LNCaP clone FGC (cell line): ENCODE measurements around the gene EML1.

Experiments used
- DNase-seq: peaks from one replicate; pipeline ENCODE4 v3.0.0-alpha.2; 2011; ENCODE audit warnings: low read depth
- H3K4me3 ChIP-seq: 2 replicates; pipeline ENCODE4 v1.5.1; 2011; ENCODE audit warnings: mild to moderate bottlenecking, low read depth, low read length, control low read depth
- TF ChIP-seq, protein P1 (sequence below): IDR thresholded peaks from 2 replicates; pipeline ENCODE4 v1.5.1; 2012; ENCODE audit warnings: mild to moderate bottlenecking; ENCODE audit not compliant: control insufficient read depth, insufficient read depth; ENCODE audit errors: extremely low read depth

Gene EML1

DNA sequence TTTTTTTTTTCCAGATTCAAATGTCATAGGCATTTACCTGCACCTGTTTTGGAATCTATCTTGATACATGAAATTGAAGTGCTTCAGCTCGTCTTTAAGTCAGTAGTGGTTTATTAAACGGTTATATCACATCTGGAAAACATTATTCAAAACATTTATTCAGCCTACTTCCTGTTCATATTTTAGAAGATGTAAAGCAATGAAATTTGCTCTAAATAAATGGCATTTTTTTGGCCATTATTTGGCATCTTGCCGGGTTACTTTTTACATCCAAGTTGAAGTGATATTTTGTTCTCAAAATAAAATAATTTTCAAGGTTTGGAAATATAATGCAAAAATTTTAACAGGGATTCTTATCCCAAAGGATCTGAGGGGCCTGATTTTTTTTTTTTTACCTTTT is 103.1 kb downstream of the EML1 start:
- TF ChIP-seq, protein P1, sequence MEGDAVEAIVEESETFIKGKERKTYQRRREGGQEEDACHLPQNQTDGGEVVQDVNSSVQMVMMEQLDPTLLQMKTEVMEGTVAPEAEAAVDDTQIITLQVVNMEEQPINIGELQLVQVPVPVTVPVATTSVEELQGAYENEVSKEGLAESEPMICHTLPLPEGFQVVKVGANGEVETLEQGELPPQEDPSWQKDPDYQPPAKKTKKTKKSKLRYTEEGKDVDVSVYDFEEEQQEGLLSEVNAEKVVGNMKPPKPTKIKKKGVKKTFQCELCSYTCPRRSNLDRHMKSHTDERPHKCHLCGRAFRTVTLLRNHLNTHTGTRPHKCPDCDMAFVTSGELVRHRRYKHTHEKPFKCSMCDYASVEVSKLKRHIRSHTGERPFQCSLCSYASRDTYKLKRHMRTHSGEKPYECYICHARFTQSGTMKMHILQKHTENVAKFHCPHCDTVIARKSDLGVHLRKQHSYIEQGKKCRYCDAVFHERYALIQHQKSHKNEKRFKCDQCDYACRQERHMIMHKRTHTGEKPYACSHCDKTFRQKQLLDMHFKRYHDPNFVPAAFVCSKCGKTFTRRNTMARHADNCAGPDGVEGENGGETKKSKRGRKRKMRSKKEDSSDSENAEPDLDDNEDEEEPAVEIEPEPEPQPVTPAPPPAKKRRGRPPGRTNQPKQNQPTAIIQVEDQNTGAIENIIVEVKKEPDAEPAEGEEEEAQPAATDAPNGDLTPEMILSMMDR: no peak
- no peak for DNase-seq
- H3K4me3 ChIP-seq: no peak overlapping the region

DNA sequence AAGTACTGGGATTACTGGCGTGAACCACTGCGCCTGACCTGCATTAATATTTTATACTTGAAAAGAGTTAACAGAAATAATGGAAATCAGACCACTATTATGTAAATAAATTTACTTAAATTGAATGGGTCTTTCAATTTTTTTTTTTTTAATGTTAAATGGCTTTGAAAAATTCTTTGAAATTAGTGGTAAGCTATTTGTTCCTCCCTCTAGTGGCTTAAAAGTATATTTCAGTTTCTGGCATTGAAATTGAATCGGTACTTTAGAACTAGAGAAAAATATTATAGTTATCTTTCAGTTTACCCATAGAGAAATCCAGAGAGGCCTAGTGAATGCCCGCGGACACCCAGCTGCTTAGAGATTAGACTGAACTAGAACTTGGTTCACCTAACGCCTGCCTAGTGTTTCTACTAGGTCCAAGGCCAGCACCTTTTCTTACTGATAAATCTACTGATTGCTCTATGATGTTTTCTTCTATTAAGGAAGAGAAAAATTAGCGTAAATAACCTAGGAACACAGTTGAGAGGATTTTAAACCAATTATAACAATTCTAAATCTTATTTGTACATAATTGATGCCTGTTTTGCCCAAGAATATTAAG is 106.5 kb downstream of the EML1 start:
- TF ChIP-seq, protein P1: 0 out of 2 replicates have a peak, but pooled peaks have one; percentile 13
- no peak overlapping the region for H3K4me3 ChIP-seq
- DNase-seq: no peak

DNA sequence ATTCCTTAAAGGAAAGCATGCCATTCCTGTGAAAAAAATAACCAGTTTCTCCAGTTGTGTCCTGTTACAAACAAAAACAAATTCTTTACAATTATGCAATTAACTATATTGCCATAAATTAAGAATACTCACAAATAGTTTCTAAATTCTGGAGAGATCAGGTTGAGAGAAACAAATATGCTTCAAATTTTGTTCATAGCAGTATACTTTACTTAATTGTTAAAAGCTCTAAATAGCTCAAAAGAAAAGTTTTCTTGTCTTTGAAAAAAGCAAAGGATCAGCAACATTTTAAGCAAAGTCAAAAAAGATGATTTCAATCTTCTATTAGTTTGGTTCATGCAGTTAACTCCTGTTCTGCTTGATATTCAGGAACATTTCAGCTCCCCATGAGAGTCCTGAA is 109.7 kb downstream of the EML1 start:
- no peak overlapping the region for H3K4me3 ChIP-seq
- TF ChIP-seq, protein P1: no peak
- DNase-seq: no peak

DNA sequence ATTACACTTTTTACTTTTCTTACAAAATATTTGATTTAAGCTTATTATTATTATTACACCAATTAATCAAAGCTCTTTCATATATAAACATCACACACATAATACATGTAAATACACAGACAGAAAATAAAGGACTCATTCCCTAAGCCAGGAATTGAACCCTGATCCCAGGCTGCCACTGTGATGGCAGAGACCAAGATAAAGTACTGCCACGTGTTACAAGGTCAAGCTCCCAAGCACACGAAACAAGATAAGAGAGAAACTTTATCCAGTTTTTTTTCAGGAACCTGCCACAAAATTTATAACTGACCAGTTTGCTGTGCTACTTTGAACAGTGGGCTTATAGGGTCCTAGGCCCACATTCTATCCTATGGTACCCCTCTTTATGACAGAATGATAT is 111.3 kb downstream of the EML1 start:
- no peak for DNase-seq
- TF ChIP-seq, protein P1: no peak

DNA sequence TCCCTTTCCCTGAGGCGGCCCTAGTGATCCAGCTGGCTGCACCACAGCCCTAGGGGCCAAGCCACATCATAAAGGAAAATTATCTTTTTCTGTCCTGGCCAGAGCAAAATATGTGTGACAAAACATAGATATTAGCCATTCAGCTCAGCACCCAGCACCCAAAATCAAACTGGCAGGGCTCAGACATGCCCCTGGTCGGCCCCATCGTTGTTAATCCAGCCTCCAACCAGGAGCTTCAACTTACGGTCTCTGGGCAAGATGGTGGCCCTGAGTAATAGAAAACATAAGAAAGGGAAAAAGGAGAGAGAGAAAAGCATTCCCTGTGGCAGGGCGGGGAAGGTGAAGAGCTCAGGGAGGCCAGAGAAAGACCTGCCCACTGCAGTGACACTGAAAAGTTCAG is 111.9 kb downstream of the EML1 start:
- DNase-seq: no peak
- no peak overlapping the region for H3K4me3 ChIP-seq
- TF ChIP-seq, protein P1: no peak

More for the DNA sequence above, 111.3 kb downstream of the EML1 start:
- no peak overlapping the region for H3K4me3 ChIP-seq

DNA sequence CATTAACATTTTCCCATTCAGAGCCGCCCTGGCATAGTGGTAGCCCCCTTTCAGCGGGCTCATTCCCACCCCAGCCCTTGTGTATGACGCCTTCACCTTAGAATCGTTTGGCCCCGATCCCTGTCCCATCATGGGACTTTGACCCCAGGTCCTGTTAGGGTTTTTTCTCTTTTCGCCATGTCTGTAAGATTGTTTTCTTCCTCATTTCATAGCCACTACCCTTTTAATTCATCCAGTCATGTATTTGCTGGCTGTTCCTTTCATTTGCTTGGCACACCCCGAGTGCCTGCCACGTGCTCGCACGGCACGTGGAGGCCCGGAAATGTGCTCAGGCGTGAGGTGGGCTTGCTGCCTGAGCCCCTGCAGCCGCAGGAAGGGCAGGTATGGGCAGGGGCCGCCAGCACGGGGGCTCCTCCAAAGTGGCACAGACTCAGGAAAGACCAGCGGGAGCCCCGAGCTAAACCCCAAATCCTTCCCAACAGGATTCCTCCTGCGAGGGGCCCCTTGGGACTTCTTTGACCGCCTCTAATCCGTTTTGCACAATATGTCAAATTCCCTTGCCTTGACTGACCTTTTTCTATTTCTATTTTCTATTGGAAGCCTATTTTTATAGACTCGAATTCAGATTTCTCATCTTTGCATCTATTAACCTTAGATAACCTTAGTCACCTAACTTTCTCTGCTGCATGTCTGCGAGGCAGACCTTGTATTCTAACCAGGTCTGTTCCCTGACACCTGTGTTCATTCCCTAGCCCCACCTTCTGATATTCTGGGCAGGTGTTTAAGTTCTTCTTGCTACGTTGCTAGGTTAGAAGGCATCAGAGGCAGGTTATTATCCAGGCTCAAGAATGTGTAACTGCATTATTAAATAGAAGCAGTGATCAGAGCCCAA is 114.8 kb downstream of the EML1 start:
- no peak for DNase-seq
- H3K4me3 ChIP-seq: no peak overlapping the region
- TF ChIP-seq, protein P1: no peak
